Stomach (tissue), 4 donors: ENCODE data around the gene VTI1A.

Experiments used
- CTCF ChIP-seq, 7 experiments: fragments of 450-650 bp in 4 of 7; fragments of 200-600 bp in 3 of 7; sonication (generic) in 3 of 7; IDR thresholded peaks; one replicate each; pipeline ENCODE4 v1.5.1; 2016 to 2019; ENCODE audit warnings: antibody characterized with exemption in 7 of 7, control low read depth in 2 of 7, mild to moderate bottlenecking in 1 of 7
- EP300 ChIP-seq: sonication (generic); formaldehyde crosslinking; IDR thresholded peaks from one replicate; pipeline ENCODE4 v1.6.1; 2017; ENCODE audit warnings: antibody characterized with exemption
- POLR2A ChIP-seq, 4 donors: fragments of 450-650 bp; IDR thresholded peaks; one replicate each; pipeline ENCODE4 v1.6.1; 2016; ENCODE audit warnings: antibody characterized with exemption in 4 of 4, control low read depth in 2 of 4, mild to moderate bottlenecking in 1 of 4, moderate library complexity in 1 of 4

- no peak for TF ChIP-seq CTCF (IDR thresholded peaks at IDR 0.05)
- TF ChIP-seq EP300 = no peak
- no peak for TF ChIP-seq POLR2A (IDR thresholded peaks at IDR 0.05)
Measured at GRCh38 chr10:112653215-112653614, 206.2 kb downstream of the VTI1A start.
